WTC11 (cell line): Measurements from ENCODE around the gene ARMC6. TPM values are rescaled to one million over a fixed set of nuclear protein-coding genes. Genes with fewer than 3 reads are reported as not detected.

Experiments used
- ATAC-seq: fragments of 200-7000 bp; cut with Tn5 transposase; 2 replicates; pipeline ENCODE4 v1.10.0; 2021; ENCODE audit warnings: mild to moderate bottlenecking, moderate library complexity
- CTCF ChIA-PET: fragments of 300-600 bp; sonication (Branson Sonifier 250); formaldehyde crosslinking; loops from one replicate; lab custom pipeline; 2021; ENCODE audit warnings: antibody characterized with exemption; lab: Charles Lee
- POLR2A ChIA-PET: fragments of 350-600 bp; sonication (Branson Sonifier 250); formaldehyde crosslinking; loops from one replicate; lab custom pipeline; 2021; ENCODE audit warnings: antibody characterized with exemption; lab: Charles Lee
- DNase-seq: peaks from one replicate; pipeline ENCODE4 v3.0.0; 2021; ENCODE audit warnings: low spot score
- H3K27ac Mint-ChIP-seq: 2 replicates; pipeline ENCODE4 v1.8.0; 2021; ENCODE audit warnings: mixed read lengths
- H3K27me3 Mint-ChIP-seq: 2 replicates; pipeline ENCODE4 v1.8.0; 2021; ENCODE audit warnings: low read depth, mild to moderate bottlenecking, moderate library complexity, mixed read lengths
- H3K36me3 Mint-ChIP-seq: 2 replicates; pipeline ENCODE4 v1.8.0; 2021; ENCODE audit warnings: mixed read lengths
- H3K4me1 Mint-ChIP-seq: 2 replicates; pipeline ENCODE4 v1.8.0; 2022; ENCODE audit warnings: mixed read lengths
- H3K4me3 Mint-ChIP-seq: 2 replicates; pipeline ENCODE4 v1.8.0; 2021; ENCODE audit warnings: mild to moderate bottlenecking, moderate library complexity, mixed read lengths
- H3K9me3 Mint-ChIP-seq: 2 replicates; pipeline ENCODE4 v1.8.0; 2021; ENCODE audit warnings: mixed read lengths
- ATF2 ChIP-seq: sonication (generic); formaldehyde crosslinking; IDR thresholded peaks from 2 replicates; pipeline ENCODE4 v1.8.1; 2022; ENCODE audit warnings: low read depth, missing genetic modification reagents, borderline replicate concordance
- CREM ChIP-seq: sonication (generic); formaldehyde crosslinking; IDR thresholded peaks from 2 replicates; pipeline ENCODE4 v1.8.1; 2022; ENCODE audit warnings: mild to moderate bottlenecking, missing genetic modification reagents, moderate library complexity
- E2F1 ChIP-seq: sonication (generic); formaldehyde crosslinking; IDR thresholded peaks from 2 replicates; pipeline ENCODE4 v1.8.0; 2022; ENCODE audit warnings: mild to moderate bottlenecking, missing genetic modification reagents
- EMX1 ChIP-seq: fragments of 250-450 bp; sonication (Bioruptor Pico); IDR thresholded peaks from 2 replicates; pipeline ENCODE4 v1.8.0; 2021; ENCODE audit warnings: mild to moderate bottlenecking
- ERG ChIP-seq: fragments of 250-450 bp; sonication (Bioruptor Pico); IDR thresholded peaks from 2 replicates; pipeline ENCODE4 v1.8.0; 2021; ENCODE audit warnings: mild to moderate bottlenecking
- ESRRA ChIP-seq: sonication (generic); formaldehyde crosslinking; IDR thresholded peaks from 2 replicates; pipeline ENCODE4 v1.8.1; 2022; ENCODE audit warnings: mild to moderate bottlenecking, missing genetic modification reagents, borderline replicate concordance
- ETV6 ChIP-seq: sonication (generic); formaldehyde crosslinking; IDR thresholded peaks from 2 replicates; pipeline ENCODE4 v1.8.1; 2022; ENCODE audit warnings: mild to moderate bottlenecking, missing genetic modification reagents
- FOXP4 ChIP-seq: sonication (generic); formaldehyde crosslinking; IDR thresholded peaks from 2 replicates; pipeline ENCODE4 v1.8.0; 2022; ENCODE audit warnings: mild to moderate bottlenecking, missing genetic modification reagents
- JUN ChIP-seq: sonication (generic); formaldehyde crosslinking; IDR thresholded peaks from 2 replicates; pipeline ENCODE4 v1.8.0; 2023; ENCODE audit warnings: mild to moderate bottlenecking, missing genetic modification reagents
- PREB ChIP-seq: sonication (generic); formaldehyde crosslinking; IDR thresholded peaks from 2 replicates; pipeline ENCODE4 v1.8.1; 2022; ENCODE audit warnings: mild to moderate bottlenecking, missing genetic modification reagents, moderate library complexity, borderline replicate concordance
- PRRX2 ChIP-seq: fragments of 250-450 bp; sonication (Bioruptor Pico); IDR thresholded peaks from 2 replicates; pipeline ENCODE4 v1.8.0; 2021; ENCODE audit warnings: mild to moderate bottlenecking
- RELA ChIP-seq: sonication (generic); formaldehyde crosslinking; IDR thresholded peaks from 2 replicates; pipeline ENCODE4 v1.8.1; 2022; ENCODE audit warnings: missing genetic modification reagents, mild to moderate bottlenecking, borderline replicate concordance
- RORB ChIP-seq: fragments of 250-450 bp; sonication (Bioruptor Pico); IDR thresholded peaks from 2 replicates; pipeline ENCODE4 v1.9.0; 2021; ENCODE audit warnings: mild to moderate bottlenecking
- SP1 ChIP-seq: sonication (generic); formaldehyde crosslinking; conservative IDR thresholded peaks from 2 replicates; pipeline ENCODE4 v1.8.1; 2022; ENCODE audit warnings: missing genetic modification reagents
- TEAD1 ChIP-seq: sonication (generic); formaldehyde crosslinking; IDR thresholded peaks from 2 replicates; pipeline ENCODE4 v1.8.0; 2022; ENCODE audit warnings: mild to moderate bottlenecking, missing genetic modification reagents
- TP53 ChIP-seq: sonication (generic); formaldehyde crosslinking; IDR thresholded peaks from 2 replicates; pipeline ENCODE4 v1.8.1; 2023; ENCODE audit warnings: mild to moderate bottlenecking, missing genetic modification reagents
- USF1 ChIP-seq: sonication (generic); formaldehyde crosslinking; IDR thresholded peaks from 2 replicates; pipeline ENCODE4 v1.8.0; 2022; ENCODE audit warnings: mild to moderate bottlenecking, missing genetic modification reagents
- ZNF121 ChIP-seq: sonication (generic); formaldehyde crosslinking; IDR thresholded peaks from 2 replicates; pipeline ENCODE4 v1.8.0; 2023; ENCODE audit warnings: missing genetic modification reagents
- ZNF138 ChIP-seq: sonication (generic); formaldehyde crosslinking; conservative IDR thresholded peaks from 2 replicates; pipeline ENCODE4 v1.8.1; 2022; ENCODE audit warnings: mild to moderate bottlenecking, moderate library complexity, missing genetic modification reagents
- ZNF219 ChIP-seq: sonication (generic); formaldehyde crosslinking; IDR thresholded peaks from 2 replicates; pipeline ENCODE4 v1.8.0; 2023; ENCODE audit warnings: missing genetic modification reagents, mild to moderate bottlenecking, borderline replicate concordance
- ZNF317 ChIP-seq: sonication (generic); formaldehyde crosslinking; IDR thresholded peaks from 2 replicates; pipeline ENCODE4 v1.8.1; 2023; ENCODE audit warnings: low read depth, mild to moderate bottlenecking, moderate library complexity, missing genetic modification reagents, borderline replicate concordance
- ZNF425 ChIP-seq: fragments of 250-450 bp; sonication (Bioruptor Pico); conservative IDR thresholded peaks from 2 replicates; pipeline ENCODE4 v1.9.0; 2021; ENCODE audit warnings: mild to moderate bottlenecking
- ZNF671 ChIP-seq: fragments of 250-450 bp; sonication (Bioruptor Pico); IDR thresholded peaks from 2 replicates; pipeline ENCODE4 v1.8.0; 2021; ENCODE audit warnings: mild to moderate bottlenecking
- total RNA-seq: library from RNA; stranded (reverse); gene quantifications from 3 replicates; pipeline ENCODE4 v1.2.3, GENCODE V29; 2021

The ARMC6 gene
- total RNA-seq, 1 experiment from 2014 or later = 58.8 TPM

GRCh38 chr19:18991006-18991405 lies 42.4 kb upstream of the ARMC6 start:
- H3K27ac Mint-ChIP-seq = peak overlapping the region; percentile 49
- H3K27me3 Mint-ChIP-seq = peaks cover 4% of the 10 kb centered on the region; the same call in 1 of the 2 replicates
- peaks cover 21% of the 10 kb centered on the region for H3K36me3 Mint-ChIP-seq
- no peak overlapping the region for H3K4me3 Mint-ChIP-seq
- H3K9me3 Mint-ChIP-seq = no peaks in the 10 kb centered on the region
- TF ChIP-seq USF1 (CRISPR knock-in tag) (no peak), RELA (CRISPR knock-in tag) (no peak), ERG (CRISPR knock-in tag) (no peak), FOXP4 (CRISPR knock-in tag) (no peak), PREB (CRISPR knock-in tag) (no peak), ETV6 (CRISPR knock-in tag) (no peak), JUN (CRISPR knock-in tag) (no peak), SP1 (no peak), RORB (CRISPR knock-in tag) (no peak), ZNF317 (CRISPR knock-in tag) (no peak), EMX1 (CRISPR knock-in tag) (no peak), PRRX2 (no peak), ESRRA (CRISPR knock-in tag) (no peak), E2F1 (CRISPR knock-in tag) (no peak)
- TF ChIP-seq, all 79 proteins: peak for 0
- H3K4me1 Mint-ChIP-seq = peaks cover 9% of the 10 kb centered on the region
- CTCF ChIA-PET = interaction anchor here (1.5 kb wide), 1 partner anchor 27 kb away, joined by 3 read pairs; no protein-coding TSS in a partner anchor
- DNase-seq = no peak
- no peak for ATAC-seq
- POLR2A ChIA-PET = no interaction called here

- ATAC-seq = no peak
- CTCF ChIA-PET = interaction anchor here (1.5 kb wide), 1 partner anchor 26 kb away, joined by 3 read pairs; no protein-coding TSS in a partner anchor
- POLR2A ChIA-PET = no interaction called here
- TF ChIP-seq TEAD1 (CRISPR knock-in tag) = no peak
- TF ChIP-seq ATF2 = no peak
- TF ChIP-seq TP53 (CRISPR knock-in tag) = no peak
- TF ChIP-seq ZNF121 = no peak
- no peak for TF ChIP-seq ZNF425 (CRISPR knock-in tag)
- TF ChIP-seq PREB (CRISPR knock-in tag) = no peak
- TF ChIP-seq ZNF138 (CRISPR knock-in tag) = no peak
- TF ChIP-seq ERG (CRISPR knock-in tag) = no peak
- no peak for TF ChIP-seq CREM (CRISPR knock-in tag)
- no peak for TF ChIP-seq ZNF671 (CRISPR knock-in tag)
- no peak for TF ChIP-seq ZNF219 (CRISPR knock-in tag)
- TF ChIP-seq ESRRA (CRISPR knock-in tag) = no peak
- TF ChIP-seq PRRX2 = no peak
Measured at GRCh38 chr19:18991468-18991867, 41.9 kb upstream of the ARMC6 start.

More at GRCh38 chr19:18991468-18991867, 41.9 kb upstream of the ARMC6 start:
- H3K27ac Mint-ChIP-seq = no peak overlapping the region
- peaks cover 21% of the 10 kb centered on the region for H3K36me3 Mint-ChIP-seq
- H3K4me1 Mint-ChIP-seq = peaks cover 7% of the 10 kb centered on the region
- DNase-seq = no peak
- H3K4me3 Mint-ChIP-seq = no peak overlapping the region
- H3K9me3 Mint-ChIP-seq = no peaks in the 10 kb centered on the region
- H3K27me3 Mint-ChIP-seq = 0 out of 2 replicates have a peak, but pooled peaks cover under 1% of the 10 kb centered on the region
